ENCODE measurements around the gene RDH11. TPM values are rescaled to one million over a fixed set of nuclear protein-coding genes. Genes with fewer than 3 reads are reported as not detected.

RDH11 gene
- total and polyA plus RNA-seq, 2 experiments from 2014 or later: 148 to 164 TPM

DNA sequence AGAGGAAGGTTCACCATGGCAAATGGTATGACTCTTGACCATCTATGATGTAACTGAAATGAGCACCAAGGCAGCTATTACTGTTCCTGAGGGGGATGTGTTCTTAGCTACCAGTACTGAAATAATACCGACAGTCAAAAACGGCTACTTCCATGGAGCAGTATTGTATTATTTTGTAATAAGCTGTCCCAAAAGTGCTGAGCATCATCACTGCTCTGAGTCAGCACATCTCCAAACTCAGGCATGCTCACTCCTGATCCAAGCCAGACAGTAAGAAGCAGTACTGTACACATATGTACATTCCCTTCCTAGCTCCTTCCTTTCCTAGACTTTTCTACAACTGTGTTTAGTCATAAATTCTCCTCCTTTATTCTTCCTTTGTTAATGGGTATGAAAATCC, 29.7 kb downstream of the RDH11 start:
- H4K20me1 ChIP-seq (ENCODE audit: insufficient read depth, poor library complexity, severe bottlenecking): peaks cover 34% of the 10 kb centered on the region
- H3K27ac ChIP-seq: no peak overlapping the region
- TF ChIP-seq EZH2 (IDR thresholded peaks at IDR 0.05; ENCODE audit: borderline replicate concordance) (no peak), EZH2phosphoT487 (IDR thresholded peaks at IDR 0.05; ENCODE audit: low read depth, severe bottlenecking, unreplicated experiment) (no peak)
- no peaks in the 10 kb centered on the region for H3K9me3 ChIP-seq (ENCODE audit: low read depth)
- no peaks in the 10 kb centered on the region for H3K9me2 ChIP-seq (replicated peaks; ENCODE audit: insufficient read depth)
- H3K4me3 ChIP-seq: no peak overlapping the region
- DNase-seq (ENCODE audit: low spot score): no peak
- H3K27me3 ChIP-seq: no peaks in the 10 kb centered on the region
- 97% methylated on average over 2 of the region's 2 CpGs for WGBS (ENCODE audit: low lambda C conversion rate, missing lambda C conversion rate)
- H3K36me3 ChIP-seq (replicated peaks; ENCODE audit: insufficient read depth, low read depth): no peaks in the 10 kb centered on the region
- no peaks in the 10 kb centered on the region for H3K4me1 ChIP-seq (ENCODE audit: insufficient read depth)
- H3K79me2 ChIP-seq: peaks cover 94% of the 10 kb centered on the region
- no peak overlapping the region for H2AFZ ChIP-seq
- no peak overlapping the region for H3K4me2 ChIP-seq

DNA sequence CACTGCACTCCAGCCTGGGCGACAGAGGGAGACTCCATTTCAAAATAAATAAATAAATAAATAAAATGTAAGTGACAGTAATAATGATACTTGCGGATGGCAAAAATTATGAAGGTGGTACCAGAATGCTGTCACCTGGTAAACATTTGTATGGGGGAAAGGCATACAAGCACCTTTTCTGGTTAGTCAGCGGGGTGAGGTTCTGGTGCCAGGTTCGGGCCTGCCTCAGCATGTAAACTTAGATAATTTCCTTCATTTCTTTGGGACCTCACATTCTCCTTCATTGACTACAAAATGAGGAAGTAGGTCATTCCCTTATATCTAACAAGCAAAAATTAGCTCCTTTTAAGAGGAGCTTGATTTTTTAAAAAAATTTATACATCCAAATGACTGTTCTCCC, 31.9 kb downstream of the RDH11 start:
- Histone ChIP-seq H3K27me3 (no peaks in the 10 kb centered on the region), H3K79me2 (peaks cover 81% of the 10 kb centered on the region), H3K9me2 (replicated peaks; ENCODE audit: insufficient read depth) (no peaks in the 10 kb centered on the region), H2AFZ (no peak overlapping the region), H3K4me2 (no peak overlapping the region), H3K27ac (no peak overlapping the region), H3K9me3 (ENCODE audit: low read depth) (no peaks in the 10 kb centered on the region), H3K36me3 (replicated peaks; ENCODE audit: insufficient read depth, low read depth) (no peaks in the 10 kb centered on the region), H3K4me3 (no peak overlapping the region), H3K4me1 (ENCODE audit: insufficient read depth) (no peaks in the 10 kb centered on the region), H4K20me1 (ENCODE audit: insufficient read depth, poor library complexity, severe bottlenecking) (peaks cover 31% of the 10 kb centered on the region)
- TF ChIP-seq EZH2 (IDR thresholded peaks at IDR 0.05; ENCODE audit: borderline replicate concordance): no peak
- no peak for TF ChIP-seq CTCF (IDR thresholded peaks at IDR 0.05; ENCODE audit: poor library complexity)
- no peak for TF ChIP-seq EZH2phosphoT487 (IDR thresholded peaks at IDR 0.05; ENCODE audit: low read depth, severe bottlenecking, unreplicated experiment)
- 97% methylated on average over 4 of the region's 4 CpGs for WGBS (ENCODE audit: low lambda C conversion rate, missing lambda C conversion rate)
- no peak for DNase-seq (ENCODE audit: low spot score)

DNA sequence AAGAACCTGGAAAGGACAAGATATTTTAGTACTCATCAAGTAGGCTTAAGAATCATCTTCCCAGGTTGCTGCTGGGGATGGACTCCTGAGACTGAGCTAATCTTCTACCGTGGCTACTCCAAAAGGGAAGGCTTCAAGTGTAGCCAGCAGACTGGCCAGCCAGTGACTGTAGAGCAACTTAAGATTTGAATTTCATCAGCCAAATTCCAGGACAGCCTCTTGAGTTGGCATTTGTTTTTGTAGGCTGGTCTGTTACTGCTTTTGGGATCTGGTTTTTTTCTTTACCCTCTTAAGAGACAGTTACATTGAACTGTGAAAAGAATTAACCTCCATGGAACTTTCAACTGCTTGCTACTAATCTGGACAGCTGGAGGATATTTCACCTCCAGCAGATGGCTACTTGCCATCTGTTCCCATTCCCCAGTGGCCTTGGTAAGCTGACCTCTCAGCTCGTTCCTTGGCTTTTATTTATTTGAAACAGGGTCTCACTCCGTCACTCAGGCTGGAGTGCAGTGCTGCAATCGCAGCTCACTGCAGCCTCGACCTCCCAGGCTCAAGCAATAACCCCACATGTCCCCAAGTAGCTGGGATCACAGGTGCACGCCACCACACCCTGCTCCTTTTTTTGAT, 41.8 kb downstream of the RDH11 start:
- H3K27me3 ChIP-seq: no peaks in the 10 kb centered on the region
- TF ChIP-seq EZH2phosphoT487 (IDR thresholded peaks at IDR 0.05; ENCODE audit: low read depth, severe bottlenecking, unreplicated experiment) (no peak), CTCF (IDR thresholded peaks at IDR 0.05; ENCODE audit: poor library complexity) (no peak)
- no peak overlapping the region for H3K4me3 ChIP-seq
- no peaks in the 10 kb centered on the region for H3K4me1 ChIP-seq (ENCODE audit: insufficient read depth)
- H3K79me2 ChIP-seq: peaks cover 3% of the 10 kb centered on the region
- no peak overlapping the region for H3K27ac ChIP-seq
- no peak overlapping the region for H3K4me2 ChIP-seq
- no peaks in the 10 kb centered on the region for H3K36me3 ChIP-seq (replicated peaks; ENCODE audit: insufficient read depth, low read depth)
- WGBS (ENCODE audit: low lambda C conversion rate, missing lambda C conversion rate): 90% methylated on average over 6 of the region's 6 CpGs
- H3K9me2 ChIP-seq (replicated peaks; ENCODE audit: insufficient read depth): no peaks in the 10 kb centered on the region
- H3K9me3 ChIP-seq (ENCODE audit: low read depth): no peaks in the 10 kb centered on the region
- no peaks in the 10 kb centered on the region for H4K20me1 ChIP-seq (ENCODE audit: insufficient read depth, poor library complexity, severe bottlenecking)
- no peak overlapping the region for H2AFZ ChIP-seq
- no peak for DNase-seq (ENCODE audit: low spot score)

- no peaks in the 10 kb centered on the region for H3K79me2 ChIP-seq
- H3K9me2 ChIP-seq (replicated peaks; ENCODE audit: insufficient read depth): no peaks in the 10 kb centered on the region
- no peak for TF ChIP-seq CTCF (IDR thresholded peaks at IDR 0.05; ENCODE audit: poor library complexity)
- no peak for TF ChIP-seq EZH2phosphoT487 (IDR thresholded peaks at IDR 0.05; ENCODE audit: low read depth, severe bottlenecking, unreplicated experiment)
- no peak for TF ChIP-seq EZH2 (IDR thresholded peaks at IDR 0.05; ENCODE audit: borderline replicate concordance)
- no peak overlapping the region for H3K27ac ChIP-seq
- H3K4me1 ChIP-seq (ENCODE audit: insufficient read depth): no peaks in the 10 kb centered on the region
- H3K4me3 ChIP-seq: no peak overlapping the region
- H3K9me3 ChIP-seq (ENCODE audit: low read depth): no peaks in the 10 kb centered on the region
- H3K36me3 ChIP-seq (replicated peaks; ENCODE audit: insufficient read depth, low read depth): no peaks in the 10 kb centered on the region
- DNase-seq (ENCODE audit: low spot score): no peak
- H2AFZ ChIP-seq: no peak overlapping the region
- no peaks in the 10 kb centered on the region for H4K20me1 ChIP-seq (ENCODE audit: insufficient read depth, poor library complexity, severe bottlenecking)
- 87% methylated on average over 1 of the region's 1 CpG for WGBS (ENCODE audit: low lambda C conversion rate, missing lambda C conversion rate)
- H3K27me3 ChIP-seq: no peaks in the 10 kb centered on the region
- no peak overlapping the region for H3K4me2 ChIP-seq
Measured at GRCh38 chr14:67652189-67652588, 43.4 kb downstream of the RDH11 start.
